HG03432 (cell line): ENCODE measurements around the gene TMEM140.
A peak's percentile ranks its signal among the peaks of the same experiment; 100 is the strongest.

Experiments used
- ATAC-seq: cut with Tn5 transposase; IDR thresholded peaks from one replicate; pipeline ENCODE4 v1.9.1; 2021; ENCODE audit warnings: mild to moderate bottlenecking, moderate library complexity; ENCODE audit not compliant: unreplicated experiment

TMEM140 gene

DNA sequence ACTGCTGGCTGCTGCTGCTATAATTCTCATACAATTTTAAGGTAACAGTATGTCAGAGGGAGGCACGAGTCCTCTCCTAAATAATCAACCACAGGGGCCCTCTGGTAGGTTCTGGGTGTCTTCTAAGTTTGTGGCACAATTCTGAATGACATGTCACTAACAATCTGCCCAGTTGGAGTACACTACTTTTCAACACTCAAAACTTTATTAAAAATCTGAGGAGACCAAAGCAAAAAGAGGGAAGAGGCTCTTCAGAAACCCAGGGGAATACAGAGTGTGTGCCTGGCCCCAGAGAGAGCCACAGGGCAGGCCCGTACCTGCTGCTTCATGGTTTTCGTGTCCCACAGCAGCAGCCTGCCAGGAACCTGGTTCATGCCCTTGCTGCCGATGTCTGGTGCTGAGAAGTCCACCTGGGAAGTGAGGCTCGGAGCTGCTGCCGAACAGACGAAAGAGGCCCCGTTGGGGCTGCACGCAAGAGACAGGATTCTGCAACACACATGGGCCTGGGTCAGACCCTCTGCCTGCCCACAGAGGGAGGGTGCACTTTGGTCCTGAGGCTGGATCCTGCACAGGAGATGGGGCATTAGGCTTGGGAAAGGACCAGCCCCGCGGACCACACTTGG lies 45.2 kb downstream of the TMEM140 start:
- ATAC-seq = no peak

DNA sequence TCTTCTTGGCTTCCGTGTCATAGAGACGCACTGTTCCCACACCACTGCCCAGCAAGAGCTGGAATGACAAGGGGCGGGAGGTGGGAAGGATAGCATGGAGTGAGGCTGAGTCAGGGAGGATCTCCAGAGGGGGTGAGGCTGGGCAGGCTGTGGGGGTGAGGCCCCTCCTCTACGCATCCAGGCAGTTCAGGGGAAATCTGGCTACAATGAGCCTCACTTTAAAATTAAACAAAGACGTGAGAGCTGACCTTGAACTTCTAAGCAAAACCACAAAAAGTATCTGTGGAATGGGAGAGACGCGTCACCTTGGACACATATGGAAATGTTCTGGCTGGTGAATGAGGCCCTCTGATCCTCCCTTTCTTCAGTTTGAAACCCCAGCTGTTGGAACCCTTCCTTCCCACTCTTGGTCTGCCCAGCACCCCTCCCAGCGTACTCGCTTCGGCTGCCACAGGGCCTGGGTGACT lies 45.8 kb downstream of the TMEM140 start:
- ATAC-seq = no peak

DNA sequence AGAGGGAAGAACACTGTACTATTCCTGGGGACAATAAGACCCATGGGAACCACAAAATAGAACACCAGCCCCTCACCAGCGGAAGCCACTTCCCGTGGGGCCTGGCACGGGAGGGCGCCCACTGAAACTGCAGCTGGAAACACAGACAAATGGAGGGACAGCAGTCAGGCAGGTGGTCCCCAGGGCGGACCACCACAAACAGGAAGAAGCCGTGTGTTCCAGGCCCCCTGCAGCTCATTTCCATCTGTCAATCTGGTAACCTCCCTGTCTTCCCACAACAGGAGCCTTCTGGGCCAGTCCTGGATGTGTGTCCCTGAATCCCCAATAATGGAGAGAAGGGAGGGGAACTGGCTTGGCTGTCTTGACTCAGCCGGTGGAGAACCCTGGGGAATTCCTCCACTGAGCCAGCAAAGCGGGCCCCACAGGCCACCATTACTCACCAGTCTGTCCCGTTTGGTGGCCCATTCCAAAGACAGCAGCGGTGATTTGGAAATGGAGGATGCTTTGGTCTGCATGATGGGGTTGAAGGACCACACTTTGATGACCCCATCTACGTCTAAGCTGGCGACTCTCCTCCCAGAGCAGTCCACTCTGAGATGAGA lies 46.7 kb downstream of the TMEM140 start:
- no peak for ATAC-seq

DNA sequence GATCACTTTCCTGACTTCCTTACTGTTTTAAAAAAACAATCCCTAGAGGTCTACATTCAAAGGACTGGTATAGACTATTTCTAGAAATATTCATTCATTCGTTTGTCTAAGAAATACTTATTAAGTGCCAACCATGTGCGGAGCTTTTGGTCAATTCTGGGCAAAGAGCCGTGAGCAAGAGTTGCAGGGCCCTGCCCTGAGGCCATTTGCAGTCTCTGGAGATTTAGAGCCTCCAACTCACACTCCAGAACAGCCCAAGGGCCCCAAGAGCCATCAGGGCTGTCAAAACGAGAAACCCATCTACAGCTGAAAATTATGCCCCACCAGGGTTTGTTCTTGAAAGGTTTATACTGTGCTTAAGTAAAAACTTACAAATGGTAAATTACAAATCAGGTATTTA lies 47.3 kb downstream of the TMEM140 start:
- no peak for ATAC-seq

DNA sequence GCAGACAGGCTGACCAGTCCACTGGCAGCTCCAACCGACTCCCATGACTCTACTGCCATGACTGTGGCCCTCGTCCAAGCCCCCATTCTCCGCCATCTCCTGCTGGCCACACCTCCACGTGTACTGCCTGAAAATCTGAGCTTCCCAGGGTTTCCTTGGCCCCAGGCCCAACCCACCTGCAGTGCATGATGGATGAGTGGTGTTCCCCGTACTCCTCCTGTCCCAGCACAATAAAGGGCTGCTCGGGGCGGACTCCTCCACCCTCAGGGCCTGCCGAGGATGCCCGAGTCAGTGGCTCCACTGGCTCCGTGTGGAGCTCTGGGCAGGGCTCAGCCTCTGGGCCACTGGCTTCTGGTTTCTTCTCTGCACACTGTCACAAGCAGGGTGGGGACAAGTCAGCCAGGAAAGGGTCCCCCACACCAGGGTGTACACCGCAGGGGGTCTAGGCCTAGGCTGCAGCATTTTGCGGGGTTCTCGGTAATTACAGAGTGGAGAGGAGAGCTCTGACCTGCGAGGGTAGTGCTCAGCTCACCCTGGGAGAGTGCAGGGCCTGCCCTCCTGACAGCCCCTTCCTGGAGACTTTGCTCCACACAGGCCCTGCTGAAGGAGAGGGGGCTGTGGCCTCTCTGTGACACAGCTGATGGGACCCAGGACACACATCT lies 48.2 kb downstream of the TMEM140 start:
- no peak for ATAC-seq

DNA sequence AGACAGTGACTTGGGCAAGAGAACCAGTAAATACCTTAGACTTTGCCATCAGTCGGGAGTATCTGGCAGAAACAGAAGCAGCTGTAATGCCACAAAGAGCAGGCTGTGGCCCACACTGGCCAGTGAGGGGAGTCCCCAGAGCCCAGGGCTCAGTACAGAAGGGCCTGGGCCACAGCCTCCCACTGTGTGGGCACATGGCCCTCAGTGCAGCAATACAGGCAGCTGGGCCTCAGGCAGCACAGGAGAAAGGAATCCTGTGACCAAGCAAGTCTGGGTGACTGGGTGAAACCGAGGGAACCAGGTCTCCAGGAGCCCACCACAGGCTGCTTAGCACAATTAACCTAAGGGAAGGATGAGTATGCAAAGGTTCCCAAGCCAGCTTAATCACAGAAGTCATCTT lies 49.5 kb downstream of the TMEM140 start:
- ATAC-seq = no peak

DNA sequence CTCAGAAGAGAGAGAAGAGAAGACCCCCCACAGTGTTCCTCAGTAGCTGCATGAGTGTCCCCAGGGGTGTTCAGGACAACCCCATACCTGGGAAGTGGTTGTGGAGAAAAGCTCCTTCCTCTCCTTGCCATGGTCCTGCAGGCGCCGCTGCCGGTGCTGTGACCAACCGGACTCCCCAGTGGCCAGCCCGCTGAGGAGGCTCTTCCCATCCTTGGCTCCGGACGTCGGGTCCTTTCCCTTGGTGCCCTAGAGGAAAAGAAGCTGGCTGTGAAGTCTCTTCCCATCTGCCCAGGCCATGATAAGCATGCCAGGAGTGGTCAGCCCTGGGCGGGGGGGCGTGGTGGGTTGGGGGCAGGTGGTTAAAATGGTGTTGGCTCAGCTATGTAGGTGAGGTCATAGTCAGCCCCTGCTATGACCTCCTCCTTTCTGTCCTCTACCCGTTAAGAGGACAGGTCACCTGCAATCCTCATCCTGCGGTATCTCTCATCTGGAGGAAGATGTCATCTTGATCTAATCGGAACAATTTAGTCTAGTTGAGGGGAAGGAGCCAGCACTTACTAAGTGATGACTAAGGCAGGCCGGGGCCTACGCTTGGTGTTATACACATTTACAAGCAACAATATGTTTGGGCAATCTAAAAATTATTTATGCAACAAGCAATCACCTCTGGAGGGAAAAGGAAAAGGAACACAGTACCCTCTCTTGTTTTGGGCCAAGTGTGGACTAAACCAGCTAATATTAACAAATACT lies 50.2 kb downstream of the TMEM140 start:
- ATAC-seq = no peak

DNA sequence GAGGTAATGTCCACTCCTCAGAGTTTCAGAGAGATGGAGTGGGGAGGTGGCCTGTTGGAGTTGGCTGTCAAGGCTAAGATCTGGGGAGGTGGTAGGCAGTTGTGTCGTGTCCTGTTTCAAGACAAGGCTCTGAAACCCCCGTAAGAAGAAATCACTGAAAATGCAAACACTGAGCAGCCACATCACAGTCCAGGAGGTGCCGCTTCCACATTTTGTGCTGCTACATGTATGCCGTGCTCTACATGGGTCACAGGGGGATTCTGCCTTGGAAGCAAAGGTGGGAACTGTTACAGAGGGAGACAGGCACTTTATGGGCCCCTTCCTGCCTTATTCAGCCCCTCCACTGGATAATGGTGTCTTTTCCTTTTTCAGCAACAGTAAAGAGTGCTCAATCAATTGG lies 51.6 kb downstream of the TMEM140 start:
- ATAC-seq = no peak

DNA sequence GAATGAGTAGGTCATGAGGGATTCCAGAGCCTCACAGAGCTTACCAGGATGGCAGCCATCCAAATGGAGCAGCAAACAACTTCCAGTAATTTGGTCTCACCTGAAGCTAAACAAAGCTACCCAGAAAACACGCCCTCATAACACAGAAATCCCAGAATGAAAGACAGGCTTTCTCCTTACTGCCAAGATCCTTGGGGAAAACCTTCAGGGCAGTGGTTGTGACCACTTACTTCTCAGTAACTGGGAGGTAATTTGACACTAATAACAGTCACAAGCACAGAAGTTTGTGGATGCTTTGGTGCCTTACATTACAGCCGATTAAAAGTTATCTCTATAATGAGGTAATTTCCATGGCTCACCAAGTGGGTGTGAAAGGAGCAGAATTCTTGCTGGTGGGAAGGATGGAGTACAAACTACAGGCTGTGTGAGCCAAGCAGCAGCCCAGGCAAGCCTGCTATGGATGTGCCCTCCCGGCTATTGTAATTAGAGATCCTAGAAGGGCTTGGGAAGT lies 53.0 kb downstream of the TMEM140 start:
- no peak for ATAC-seq

DNA sequence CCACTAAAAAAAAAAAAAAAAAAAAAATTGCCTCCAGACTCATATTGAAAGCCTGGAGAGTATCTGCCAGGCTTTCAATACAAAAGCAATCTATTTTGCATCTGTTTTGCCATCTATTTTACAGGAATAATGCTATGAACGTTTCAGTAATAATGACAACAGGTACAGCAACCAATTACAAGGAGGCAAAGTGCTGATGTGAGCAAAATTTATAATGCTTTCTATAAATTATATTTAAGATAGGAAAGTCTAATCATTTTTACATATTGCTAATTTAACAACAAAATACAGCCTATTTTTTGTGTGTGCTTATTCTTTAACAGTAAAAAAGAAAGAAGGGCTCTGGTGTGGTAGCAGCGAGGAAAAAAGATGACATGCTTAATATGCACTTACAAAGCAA lies 53.5 kb downstream of the TMEM140 start:
- ATAC-seq = no peak

DNA sequence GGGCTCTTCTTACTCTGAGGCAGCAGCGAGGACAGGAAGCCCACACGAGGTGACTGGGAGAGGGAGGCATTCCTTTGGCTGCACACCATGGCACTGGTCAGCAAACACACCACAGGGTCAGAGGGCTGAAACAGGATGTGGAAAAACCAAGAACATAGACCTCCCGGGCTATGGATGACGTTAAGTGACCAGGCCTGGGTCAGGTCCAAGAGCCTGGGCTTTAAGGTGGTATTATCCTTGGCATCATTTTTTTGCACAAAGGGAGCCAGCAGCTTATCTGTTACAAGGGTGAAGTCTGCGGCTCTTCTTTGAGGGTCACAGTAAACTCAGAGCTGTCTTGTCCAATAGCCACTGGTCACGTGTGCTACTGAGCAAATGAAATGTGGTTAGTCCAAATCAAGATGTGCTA lies 56.5 kb downstream of the TMEM140 start:
- ATAC-seq = no peak

DNA sequence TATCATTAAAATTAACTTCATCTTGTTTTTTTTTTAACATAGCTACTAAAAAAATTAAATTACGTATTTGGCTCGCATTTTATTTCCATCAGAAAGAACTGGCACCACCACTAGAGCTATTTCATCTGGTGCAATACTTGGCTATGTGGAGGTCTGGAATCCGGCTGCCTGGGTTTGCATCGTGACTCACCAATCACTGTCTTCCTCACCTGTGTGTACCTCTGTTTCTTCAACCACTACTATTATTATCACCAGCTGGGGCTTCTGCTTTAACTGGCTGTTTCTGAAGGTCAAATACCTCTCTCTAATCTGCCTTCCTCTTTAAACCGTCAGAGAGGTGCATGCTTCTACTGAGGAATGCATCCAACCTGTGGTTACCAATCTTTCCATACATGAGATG lies 57.0 kb downstream of the TMEM140 start:
- ATAC-seq = no peak

DNA sequence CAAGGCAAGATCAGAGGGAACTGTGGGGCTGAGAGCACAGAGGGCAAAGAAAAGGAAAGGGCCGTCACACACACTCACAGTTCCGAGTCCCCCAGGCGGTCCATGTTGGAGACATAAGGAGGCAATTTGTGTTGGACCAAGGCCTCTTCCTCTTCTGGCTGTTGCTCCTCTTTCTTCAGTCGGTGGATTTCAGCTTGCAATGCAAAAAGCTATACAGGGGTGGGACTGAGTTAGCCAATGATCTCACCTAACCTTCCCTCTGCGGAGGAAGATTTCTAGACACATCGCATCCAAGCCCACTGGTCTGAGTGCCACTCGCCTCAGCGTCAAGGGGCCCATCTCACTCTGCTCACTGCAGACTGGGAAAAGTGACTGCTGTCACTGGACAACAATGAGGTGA lies 58.0 kb downstream of the TMEM140 start:
- no peak for ATAC-seq

DNA sequence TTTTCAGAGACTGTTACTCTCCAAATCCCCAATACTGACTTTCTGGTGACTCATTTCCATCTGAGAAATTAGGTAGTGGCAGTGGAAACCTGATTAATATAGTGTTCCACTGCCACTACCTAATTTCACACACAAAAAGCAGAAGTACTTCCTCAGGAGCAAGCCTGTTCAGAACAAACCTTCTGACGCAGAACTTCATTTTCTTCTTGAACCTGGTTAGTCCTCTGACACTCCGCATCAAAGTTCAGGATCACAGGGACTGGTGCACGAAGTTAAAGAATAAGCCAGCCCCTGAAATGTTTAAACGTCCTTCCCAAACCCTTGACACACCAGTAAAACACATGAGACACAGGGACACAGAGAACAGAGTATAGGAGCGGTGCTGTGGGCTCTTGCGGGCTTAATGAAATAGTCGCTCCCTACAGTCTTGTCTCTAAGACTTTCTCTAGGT lies 59.1 kb downstream of the TMEM140 start:
- peak; percentile 28 for ATAC-seq

DNA sequence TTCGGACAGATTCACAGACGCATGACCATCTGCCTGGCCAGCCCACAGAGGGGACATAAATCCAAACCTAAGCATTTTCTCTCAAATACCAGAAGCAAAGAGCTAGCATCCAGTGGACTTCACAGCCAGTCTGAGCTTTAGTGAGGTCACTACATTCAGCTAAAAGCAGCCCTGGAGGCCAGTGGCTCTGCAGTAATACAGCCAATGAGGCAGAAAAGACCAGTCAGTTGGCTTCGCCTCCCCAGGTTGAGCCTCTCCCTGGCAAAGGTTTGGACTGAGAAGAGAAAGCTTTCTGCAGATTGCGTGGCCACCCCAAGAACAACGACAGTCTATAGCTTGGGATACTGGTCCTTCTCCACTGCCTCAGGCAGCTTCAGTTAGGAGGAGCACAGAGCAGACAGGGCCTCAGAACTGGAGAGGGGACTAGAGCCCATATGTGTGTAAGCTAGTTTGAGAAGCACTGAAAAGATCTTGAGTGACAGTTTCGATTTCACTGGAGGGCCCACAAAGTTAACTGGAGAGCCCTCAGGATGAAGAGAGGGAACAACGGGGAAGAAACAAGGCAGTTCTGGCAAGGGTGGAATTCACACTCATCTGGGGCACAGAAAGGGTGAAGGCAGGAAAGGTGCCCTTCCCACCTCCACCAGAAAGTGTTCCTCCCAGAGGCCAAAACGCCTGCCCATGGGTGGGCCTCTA lies 59.7 kb downstream of the TMEM140 start:
- ATAC-seq = no peak

DNA sequence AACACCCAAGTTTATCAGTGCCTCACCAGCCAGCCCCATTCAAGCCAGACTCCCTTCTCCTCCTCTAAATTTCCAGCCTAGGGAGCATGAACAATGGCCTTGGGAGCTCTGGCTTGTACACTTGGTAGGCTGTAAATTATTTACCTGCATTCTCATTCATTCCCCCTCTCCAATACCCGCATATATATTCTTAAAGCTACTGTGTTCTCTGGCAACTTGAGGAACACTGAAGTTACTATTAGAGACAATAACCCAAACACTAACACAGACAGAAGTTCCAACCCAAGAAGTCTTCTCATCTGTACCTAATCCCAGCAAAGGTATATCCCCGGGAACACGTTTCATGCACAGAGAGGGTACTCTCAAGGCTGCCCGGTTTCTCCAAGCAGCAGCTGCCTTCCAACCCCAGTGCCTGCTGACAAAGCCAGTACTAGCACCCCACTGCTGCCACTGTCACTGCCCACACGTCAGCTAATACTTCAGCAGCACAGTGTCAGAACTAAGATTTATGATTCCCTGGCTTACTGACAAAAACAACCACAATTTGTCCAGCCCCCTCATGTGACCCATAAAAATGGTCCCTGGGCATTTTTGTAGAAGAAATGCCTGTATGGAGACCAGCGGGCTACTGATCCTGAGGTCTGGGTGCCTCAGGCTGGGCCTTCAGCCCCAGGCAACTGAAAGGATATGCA lies 60.4 kb downstream of the TMEM140 start:
- no peak for ATAC-seq

DNA sequence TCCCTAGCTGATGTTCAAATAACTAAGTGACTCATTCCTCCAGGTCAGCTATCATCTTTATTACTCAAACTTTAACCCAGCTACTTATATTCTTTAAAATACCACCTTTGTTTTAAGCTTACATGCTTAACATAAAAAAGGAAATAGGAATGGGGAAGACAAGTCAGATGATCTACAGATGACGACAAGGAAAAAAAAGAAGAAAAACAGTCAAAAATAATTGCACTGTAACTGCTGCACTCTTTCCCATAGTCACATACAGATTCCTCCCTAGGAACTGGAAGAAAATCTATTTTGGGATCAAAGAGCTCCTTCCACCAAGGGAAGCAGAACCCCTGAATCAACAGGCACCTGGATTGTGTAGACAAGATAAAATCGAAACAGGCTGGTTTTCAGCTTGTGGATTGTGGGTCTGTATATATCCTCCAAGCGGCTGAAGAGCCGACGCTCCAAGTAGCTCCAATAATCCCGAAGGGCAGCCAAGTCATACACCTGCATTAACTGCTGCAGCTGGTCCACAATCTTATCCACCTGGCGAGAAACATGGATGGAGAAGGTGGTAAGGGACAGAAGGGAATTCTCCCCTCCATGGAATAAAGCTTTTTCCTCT lies 61.5 kb downstream of the TMEM140 start:
- ATAC-seq = no peak

DNA sequence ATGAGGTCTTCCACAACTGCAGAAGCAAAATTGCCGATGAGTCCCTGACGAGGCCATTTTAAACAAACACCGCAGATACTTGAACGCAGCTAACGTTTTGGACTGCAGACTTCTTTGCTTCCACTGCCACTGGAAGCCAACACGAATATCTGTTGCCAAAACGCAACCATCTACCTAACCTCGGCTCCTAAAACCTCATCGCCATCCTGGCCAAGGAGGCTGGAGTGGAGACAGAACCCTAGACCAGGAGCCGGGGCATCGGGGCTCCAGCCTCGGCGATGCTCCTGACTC lies 63.0 kb downstream of the TMEM140 start:
- ATAC-seq = no peak

DNA sequence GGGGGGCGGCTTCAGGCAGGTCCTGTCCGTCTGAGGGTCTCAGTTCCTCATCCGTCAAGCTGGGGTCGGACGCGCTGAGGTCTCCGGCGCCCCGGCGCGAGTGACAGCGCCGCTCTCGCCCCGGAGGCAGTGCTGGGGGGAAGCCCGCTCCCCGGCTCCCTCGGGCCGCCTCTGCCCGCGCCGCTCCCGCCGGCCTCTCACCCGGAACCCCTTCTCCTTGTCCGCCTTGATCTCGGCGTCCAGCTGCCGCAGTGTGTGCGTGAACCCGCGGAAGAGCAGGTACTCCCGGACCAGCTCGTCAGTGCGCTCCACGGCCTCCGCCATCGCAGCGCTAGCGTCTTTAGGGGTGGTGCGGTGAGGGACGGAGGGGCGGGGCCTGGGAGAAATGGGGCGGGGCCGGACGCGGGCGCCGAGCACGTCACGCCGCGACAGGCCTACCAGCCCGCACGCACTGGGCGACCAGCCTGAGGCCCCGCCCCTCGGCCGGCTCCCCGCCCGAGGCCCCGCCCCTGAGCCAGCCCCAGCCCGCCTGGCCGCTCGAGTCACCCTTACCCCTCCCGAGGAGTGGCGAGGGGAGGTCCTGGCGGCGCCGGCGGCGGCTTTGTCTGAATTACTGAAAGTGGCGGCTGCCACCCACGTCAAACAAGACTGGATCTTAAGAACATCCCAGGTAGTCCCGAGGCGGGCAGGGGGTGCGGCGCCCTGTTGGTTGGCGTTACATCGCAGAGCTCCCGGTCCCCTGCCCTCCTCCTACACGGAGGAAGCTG lies 63.5 kb downstream of the TMEM140 start, which contains the start of gene WDR91:
Gene WDR91 (minus strand): TSS at position 348 of the 767 bp plus-strand sequence. CDS start 24 bp downstream, at position 324.
- peak; percentile 78 for ATAC-seq
